Measurements from ENCODE around the gene TAAR1.

Gene TAAR1

DNA sequence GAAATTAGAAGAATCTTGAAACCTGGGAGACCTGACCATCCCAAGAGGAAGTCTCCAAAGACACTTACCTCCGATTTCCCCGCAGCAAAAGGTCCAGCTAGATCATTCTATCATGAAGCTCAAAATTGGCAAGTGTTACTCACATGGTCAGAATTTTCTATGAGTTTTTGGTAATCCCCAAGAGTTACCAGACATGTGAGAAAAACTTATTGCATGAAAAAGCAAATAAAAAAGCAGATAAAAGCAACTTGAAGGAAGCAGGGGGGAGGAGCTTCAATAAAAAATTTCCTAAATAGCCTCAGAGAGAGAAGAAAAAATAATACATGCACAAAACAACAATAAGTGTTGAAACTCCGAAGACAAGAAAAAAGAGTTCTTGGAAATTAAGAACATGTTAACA is 27.5 kb upstream of the TAAR1 start:
- no peaks in the 10 kb centered on the region for H3K9me2 ChIP-seq (ENCODE audit: low read depth, low read length)
- H3K36me3 ChIP-seq (ENCODE audit: insufficient read depth, low read length): no peaks in the 10 kb centered on the region
- H3K79me2 ChIP-seq (ENCODE audit: insufficient read depth, low read length): no peaks in the 10 kb centered on the region
- no peak overlapping the region for H3K4me2 ChIP-seq (ENCODE audit: low read length)
- no peak overlapping the region for H3K27ac ChIP-seq (ENCODE audit: low read depth, low read length, poor library complexity, severe bottlenecking)
- H3K4me1 ChIP-seq (ENCODE audit: insufficient read depth, low read length, severe bottlenecking): no peaks in the 10 kb centered on the region
- H4K20me1 ChIP-seq (ENCODE audit: insufficient read depth, low read length): no peaks in the 10 kb centered on the region
- H2AFZ ChIP-seq (ENCODE audit: low read length): no peak overlapping the region
- no peak overlapping the region for H3K9ac ChIP-seq (ENCODE audit: low read length)
- no peaks in the 10 kb centered on the region for H3K27me3 ChIP-seq (ENCODE audit: insufficient read depth, low read length)
- H3K9me3 ChIP-seq (ENCODE audit: low read length): no peaks in the 10 kb centered on the region
- H3K4me3 ChIP-seq (ENCODE audit: low read depth, low read length, poor library complexity, severe bottlenecking): no peak overlapping the region
- TF ChIP-seq, protein P1, sequence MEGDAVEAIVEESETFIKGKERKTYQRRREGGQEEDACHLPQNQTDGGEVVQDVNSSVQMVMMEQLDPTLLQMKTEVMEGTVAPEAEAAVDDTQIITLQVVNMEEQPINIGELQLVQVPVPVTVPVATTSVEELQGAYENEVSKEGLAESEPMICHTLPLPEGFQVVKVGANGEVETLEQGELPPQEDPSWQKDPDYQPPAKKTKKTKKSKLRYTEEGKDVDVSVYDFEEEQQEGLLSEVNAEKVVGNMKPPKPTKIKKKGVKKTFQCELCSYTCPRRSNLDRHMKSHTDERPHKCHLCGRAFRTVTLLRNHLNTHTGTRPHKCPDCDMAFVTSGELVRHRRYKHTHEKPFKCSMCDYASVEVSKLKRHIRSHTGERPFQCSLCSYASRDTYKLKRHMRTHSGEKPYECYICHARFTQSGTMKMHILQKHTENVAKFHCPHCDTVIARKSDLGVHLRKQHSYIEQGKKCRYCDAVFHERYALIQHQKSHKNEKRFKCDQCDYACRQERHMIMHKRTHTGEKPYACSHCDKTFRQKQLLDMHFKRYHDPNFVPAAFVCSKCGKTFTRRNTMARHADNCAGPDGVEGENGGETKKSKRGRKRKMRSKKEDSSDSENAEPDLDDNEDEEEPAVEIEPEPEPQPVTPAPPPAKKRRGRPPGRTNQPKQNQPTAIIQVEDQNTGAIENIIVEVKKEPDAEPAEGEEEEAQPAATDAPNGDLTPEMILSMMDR (IDR thresholded peaks at IDR 0.05; ENCODE audit: low read length): no peak
- no peak for TF ChIP-seq EZH2 (IDR thresholded peaks at IDR 0.05; ENCODE audit: borderline replicate concordance, low read length)
- H3F3A ChIP-seq (ENCODE audit: insufficient read depth, low read length): no peaks in the 10 kb centered on the region

DNA sequence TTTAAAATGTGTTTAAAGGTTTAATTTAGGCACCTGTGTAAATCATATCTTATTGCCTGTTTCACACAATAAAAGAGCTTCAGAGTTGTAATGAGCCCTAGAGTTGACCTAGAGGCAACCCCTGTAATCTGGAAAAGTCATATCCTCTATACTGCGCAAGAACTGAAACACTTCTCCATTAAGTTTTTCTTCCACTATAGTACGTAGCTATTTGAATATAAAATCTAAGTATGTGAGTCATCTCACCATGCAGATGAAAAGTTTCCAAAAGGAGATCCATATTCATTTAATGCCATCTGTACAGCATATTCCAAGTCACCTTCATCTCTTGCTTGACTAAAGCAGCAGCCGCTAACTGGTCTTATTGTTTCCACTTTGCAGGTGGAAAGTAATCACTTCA is 26.0 kb upstream of the TAAR1 start:
- Histone ChIP-seq H4K20me1 (ENCODE audit: insufficient read depth, low read length) (no peaks in the 10 kb centered on the region), H3F3A (ENCODE audit: insufficient read depth, low read length) (no peaks in the 10 kb centered on the region), H3K9me3 (ENCODE audit: low read length) (no peaks in the 10 kb centered on the region), H3K36me3 (ENCODE audit: insufficient read depth, low read length) (no peaks in the 10 kb centered on the region), H3K4me2 (ENCODE audit: low read length) (no peak overlapping the region), H3K27ac (ENCODE audit: low read depth, low read length, poor library complexity, severe bottlenecking) (no peak overlapping the region), H3K9ac (ENCODE audit: low read length) (no peak overlapping the region), H3K79me2 (ENCODE audit: insufficient read depth, low read length) (no peaks in the 10 kb centered on the region), H2AFZ (ENCODE audit: low read length) (no peak overlapping the region), H3K4me1 (ENCODE audit: insufficient read depth, low read length, severe bottlenecking) (no peaks in the 10 kb centered on the region), H3K27me3 (ENCODE audit: insufficient read depth, low read length) (no peaks in the 10 kb centered on the region), H3K9me2 (ENCODE audit: low read depth, low read length) (no peaks in the 10 kb centered on the region), H3K4me3 (ENCODE audit: low read depth, low read length, poor library complexity, severe bottlenecking) (no peak overlapping the region)
- TF ChIP-seq, protein P1 (IDR thresholded peaks at IDR 0.05; ENCODE audit: low read length): no peak
- TF ChIP-seq EZH2 (IDR thresholded peaks at IDR 0.05; ENCODE audit: borderline replicate concordance, low read length): no peak

DNA sequence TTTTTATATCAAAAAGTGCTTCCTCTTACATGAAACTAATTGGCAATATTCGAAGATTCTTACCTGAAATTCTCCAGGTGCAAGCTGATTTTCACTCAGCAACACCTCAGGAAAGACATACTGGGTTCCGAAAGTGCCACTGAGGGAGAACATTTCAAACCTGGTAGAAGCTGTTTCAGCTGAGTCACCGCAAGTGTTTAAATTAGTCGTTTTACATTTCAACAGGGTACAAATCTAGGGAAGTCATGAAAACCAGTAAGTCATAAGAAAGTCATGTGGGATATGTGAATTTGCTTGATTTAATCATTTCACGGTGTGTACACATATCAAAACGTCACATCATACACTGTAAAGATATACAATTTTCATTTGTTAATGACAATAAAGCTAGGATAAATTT is 25.3 kb upstream of the TAAR1 start:
- no peak overlapping the region for H3K9ac ChIP-seq (ENCODE audit: low read length)
- no peaks in the 10 kb centered on the region for H3K36me3 ChIP-seq (ENCODE audit: insufficient read depth, low read length)
- no peaks in the 10 kb centered on the region for H3K9me2 ChIP-seq (ENCODE audit: low read depth, low read length)
- H3K9me3 ChIP-seq (ENCODE audit: low read length): no peaks in the 10 kb centered on the region
- H3K4me3 ChIP-seq (ENCODE audit: low read depth, low read length, poor library complexity, severe bottlenecking): no peak overlapping the region
- H3F3A ChIP-seq (ENCODE audit: insufficient read depth, low read length): no peaks in the 10 kb centered on the region
- H4K20me1 ChIP-seq (ENCODE audit: insufficient read depth, low read length): no peaks in the 10 kb centered on the region
- H2AFZ ChIP-seq (ENCODE audit: low read length): no peak overlapping the region
- H3K4me2 ChIP-seq (ENCODE audit: low read length): no peak overlapping the region
- no peaks in the 10 kb centered on the region for H3K79me2 ChIP-seq (ENCODE audit: insufficient read depth, low read length)
- no peaks in the 10 kb centered on the region for H3K27me3 ChIP-seq (ENCODE audit: insufficient read depth, low read length)
- TF ChIP-seq, protein P1 (IDR thresholded peaks at IDR 0.05; ENCODE audit: low read length): no peak
- no peak for TF ChIP-seq EZH2 (IDR thresholded peaks at IDR 0.05; ENCODE audit: borderline replicate concordance, low read length)
- no peaks in the 10 kb centered on the region for H3K4me1 ChIP-seq (ENCODE audit: insufficient read depth, low read length, severe bottlenecking)
- no peak overlapping the region for H3K27ac ChIP-seq (ENCODE audit: low read depth, low read length, poor library complexity, severe bottlenecking)

All from OCI-LY1 (cell line).